HCT116 (cell line): ENCODE measurements around the gene PPP1R12B. TPM values are rescaled to one million over a fixed set of nuclear protein-coding genes. Genes with fewer than 3 reads are reported as not detected.
A peak's percentile ranks its signal among the peaks of the same experiment; 100 is the strongest.
"Not testable (repeated sequence)": the region's sequence is repeated elsewhere in the genome, so short reads cannot be mapped to it uniquely, and the experiment has no call there.

Experiments
- ATAC-seq: fragments of 200-7000 bp; cut with Tn5 transposase; 2 replicates; pipeline ENCODE4 v1.9.1; 2020; ENCODE audit warnings: mild to moderate bottlenecking, moderate library complexity
- BruUV-seq: library from RNA; stranded (reverse); fragments of 400-500 nt; replicated peaks from 2 replicates; lab custom pipeline; 2021; lab: Mats Ljungman, UMichigan
- CTCF ChIA-PET: fragments of 300-600 bp; sonication (Branson Sonifier 250); formaldehyde crosslinking; loops from one replicate; lab custom pipeline; 2021; ENCODE audit warnings: antibody characterized with exemption; lab: Charles Lee
- POLR2A ChIA-PET: fragments of 300-600, 350-600 bp; sonication (Branson Sonifier 250); formaldehyde crosslinking; loops from one replicate; lab custom pipeline; 2021; ENCODE audit warnings: antibody characterized with exemption; lab: Charles Lee
- RAD21 ChIA-PET, 2 experiments: fragments of 300-600 bp; sonication (Branson Sonifier 250); formaldehyde crosslinking; loops; one replicate each; lab custom pipeline; 2023; ENCODE audit warnings: low total read pairs in 2 of 2; ENCODE audit not compliant: uncharacterized antibody in 2 of 2, unreplicated experiment in 2 of 2, low non-redundant PET in 1 of 2; lab: Charles Lee
- DNase-seq: peaks from one replicate; pipeline ENCODE4 v3.0.0-alpha.2; 2010; ENCODE audit warnings: low read depth, low spot score
- H2AFZ ChIP-seq: fragments of 200-600 bp; shearing (Covaris generic), sonication (generic); 2 replicates; pipeline ENCODE4 v1.6.1; 2017; ENCODE audit warnings: low read depth, mixed run types, mixed read lengths, antibody characterized with exemption, low read length; ENCODE audit not compliant: poor library complexity, severe bottlenecking
- H3K27ac ChIP-seq: 2 replicates; pipeline ENCODE4 v1.5.1; 2012; ENCODE audit warnings: low read depth, low read length
- H3K27me3 ChIP-seq: fragments of 200-600 bp; sonication (generic); 2 replicates; pipeline ENCODE4 v1.6.1; 2016; ENCODE audit warnings: mixed run types, low read length, mixed read lengths; ENCODE audit not compliant: insufficient read depth
- H3K36me3 ChIP-seq, 2 experiments: fragments of 200-500 bp in 1 of 2; fragments of 200-600 bp in 1 of 2; sonication (Bioruptor generic) in 1 of 2; sonication (generic) in 1 of 2; 2 replicates each; pipeline versions ENCODE4 v1.5.1 to v1.6.1; 2014 to 2016; ENCODE audit warnings: low read length in 2 of 2, inconsistent platforms in 1 of 2, mixed read lengths in 1 of 2, mixed run types in 1 of 2; ENCODE audit not compliant: insufficient read depth in 2 of 2, control insufficient read depth in 1 of 2
- H3K4me1 ChIP-seq, 2 experiments: fragments of 200-600 bp in 1 of 2; sonication (generic) in 1 of 2; 2 replicates each; pipeline versions ENCODE4 v1.5.1 to v1.6.1; 2012 to 2017; ENCODE audit warnings: low read length in 2 of 2, inconsistent platforms in 1 of 2, mild to moderate bottlenecking in 1 of 2, mixed read lengths in 1 of 2, mixed run types in 1 of 2, moderate library complexity in 1 of 2; ENCODE audit not compliant: insufficient read depth in 2 of 2, control insufficient read depth in 1 of 2
- H3K4me2 ChIP-seq: fragments of 200-600 bp; sonication (generic); 2 replicates; pipeline ENCODE4 v1.6.1; 2017; ENCODE audit warnings: mixed run types, low read length, mixed read lengths
- H3K4me3 ChIP-seq, 2 experiments: fragments of 200-600 bp in 1 of 2; sonication (generic) in 1 of 2; replicated peaks in 1 of 2; 2 replicates each; pipeline ENCODE4 v1.5.1; 2011 to 2016; ENCODE audit warnings: low read length in 2 of 2, control low read depth in 1 of 2, low read depth in 1 of 2, mild to moderate bottlenecking in 1 of 2, mixed read lengths in 1 of 2, mixed run types in 1 of 2
- H3K79me2 ChIP-seq: fragments of 200-600 bp; sonication (generic); 2 replicates; pipeline ENCODE4 v1.6.1; 2017; ENCODE audit warnings: mild to moderate bottlenecking, mixed run types, low read length, moderate library complexity, mixed read lengths; ENCODE audit not compliant: insufficient read depth
- H3K9ac ChIP-seq: fragments of 200-600 bp; sonication (generic); 2 replicates; pipeline ENCODE4 v1.6.1; 2016; ENCODE audit warnings: low read length, mixed read lengths
- H3K9me2 ChIP-seq: fragments of 200-600 bp; sonication (generic), shearing (Covaris generic); 2 replicates; pipeline ENCODE4 v1.6.1; 2017; ENCODE audit warnings: mixed run types, mild to moderate bottlenecking, moderate library complexity; ENCODE audit not compliant: insufficient read depth
- H3K9me3 ChIP-seq, 2 experiments: fragments of 200-500 bp in 1 of 2; fragments of 200-600 bp in 1 of 2; sonication (Bioruptor generic) in 1 of 2; sonication (generic) in 1 of 2; 2 replicates each; pipeline ENCODE4 v1.6.1; 2014 to 2017; ENCODE audit warnings: low read length in 2 of 2, mixed read lengths in 2 of 2, inconsistent platforms in 1 of 2, low read depth in 1 of 2, mild to moderate bottlenecking in 1 of 2, mixed run types in 1 of 2, moderate library complexity in 1 of 2; ENCODE audit not compliant: control insufficient read depth in 1 of 2, insufficient read depth in 1 of 2
- H4K20me1 ChIP-seq: fragments of 200-600 bp; sonication (generic), shearing (Covaris generic); 2 replicates; pipeline ENCODE4 v1.6.1; 2017; ENCODE audit warnings: mixed run types, mild to moderate bottlenecking, moderate library complexity; ENCODE audit not compliant: insufficient read depth
- RAD21 ChIP-seq: IDR thresholded peaks from 2 replicates; pipeline ENCODE4 v1.6.1; 2012; ENCODE audit warnings: low read depth, mild to moderate bottlenecking
- intact Hi-C: fragments of 100-400 bp; cut with micrococcal nuclease; formaldehyde crosslinking; loops from 2 replicates; pipeline ENCODE4 v1.10.0; 2022
- total RNA-seq: library from RNA; stranded (reverse); gene quantifications from one replicate; pipeline ENCODE4 v1.2.1, GENCODE V29; 2021; ENCODE audit not compliant: unreplicated experiment
- TF ChIP-seq, protein P1 (sequence below), 3 experiments: fragments of 200-600 bp in 1 of 3; sonication (generic) in 1 of 3; IDR thresholded peaks in 2 of 3; conservative IDR thresholded peaks in 1 of 3; 2 replicates each; pipeline ENCODE4 v1.5.1; 2012 to 2017; ENCODE audit warnings: low read depth in 2 of 3, low read length in 2 of 3, antibody characterized with exemption in 1 of 3, borderline replicate concordance in 1 of 3, control low read depth in 1 of 3, mild to moderate bottlenecking in 1 of 3, mixed read lengths in 1 of 3, mixed run types in 1 of 3, moderate library complexity in 1 of 3; ENCODE audit not compliant: insufficient read depth in 1 of 3

PPP1R12B gene
- total RNA-seq, 1 experiment from 2014 or later, result 14.3 TPM

GRCh38 chr1:202464153-202464742 lies 115.7 kb downstream of the PPP1R12B start:
- H3K4me1 ChIP-seq, result peaks cover 4 to 35% of the 10 kb centered on the region in 2 experiments; a peak in 3 of 4 replicates
- DNase-seq, H3K4me2 ChIP-seq, BruUV-seq, H3K9me2 ChIP-seq, H3K27me3 ChIP-seq, POLR2A ChIA-PET, H2AFZ ChIP-seq, H3K79me2 ChIP-seq, H3K4me3 ChIP-seq, H3K27ac ChIP-seq, H3K9ac ChIP-seq, H3K36me3 ChIP-seq, H3K9me3 ChIP-seq, H4K20me1 ChIP-seq: not testable (repeated sequence)
- ATAC-seq, result peak; percentile 67
- ChIA-PET CTCF (interaction anchor here (0.6 to 1.8 kb wide), 8 partner anchors 14 to 255 kb away, joined by 3 to 13 read pairs (median 4); no protein-coding TSS in a partner anchor), RAD21 (interaction anchor here (0.7 to 1.0 kb wide), 2 partner anchors 150 to 255 kb away, joined by 3 to 4 read pairs; no protein-coding TSS in a partner anchor)
- intact Hi-C loops, result loop anchor here (1.0 to 10.0 kb wide), 3 partner anchors 111 to 255 kb away; no protein-coding TSS in a partner anchor
- TF ChIP-seq, protein P1, sequence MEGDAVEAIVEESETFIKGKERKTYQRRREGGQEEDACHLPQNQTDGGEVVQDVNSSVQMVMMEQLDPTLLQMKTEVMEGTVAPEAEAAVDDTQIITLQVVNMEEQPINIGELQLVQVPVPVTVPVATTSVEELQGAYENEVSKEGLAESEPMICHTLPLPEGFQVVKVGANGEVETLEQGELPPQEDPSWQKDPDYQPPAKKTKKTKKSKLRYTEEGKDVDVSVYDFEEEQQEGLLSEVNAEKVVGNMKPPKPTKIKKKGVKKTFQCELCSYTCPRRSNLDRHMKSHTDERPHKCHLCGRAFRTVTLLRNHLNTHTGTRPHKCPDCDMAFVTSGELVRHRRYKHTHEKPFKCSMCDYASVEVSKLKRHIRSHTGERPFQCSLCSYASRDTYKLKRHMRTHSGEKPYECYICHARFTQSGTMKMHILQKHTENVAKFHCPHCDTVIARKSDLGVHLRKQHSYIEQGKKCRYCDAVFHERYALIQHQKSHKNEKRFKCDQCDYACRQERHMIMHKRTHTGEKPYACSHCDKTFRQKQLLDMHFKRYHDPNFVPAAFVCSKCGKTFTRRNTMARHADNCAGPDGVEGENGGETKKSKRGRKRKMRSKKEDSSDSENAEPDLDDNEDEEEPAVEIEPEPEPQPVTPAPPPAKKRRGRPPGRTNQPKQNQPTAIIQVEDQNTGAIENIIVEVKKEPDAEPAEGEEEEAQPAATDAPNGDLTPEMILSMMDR (IDR thresholded peaks at IDR 0.05 in 2 of 3, conservative IDR thresholded peaks at IDR 0.05 in 1 of 3; ENCODE audit: borderline replicate concordance in 1 of 3, insufficient read depth in 1 of 3, low read depth in 2 of 3, low read length in 2 of 3), result peak; percentile 17 to 67 (median 64); a peak in 4 of 6 replicates
- TF ChIP-seq RAD21, result peak; percentile 82

DNA sequence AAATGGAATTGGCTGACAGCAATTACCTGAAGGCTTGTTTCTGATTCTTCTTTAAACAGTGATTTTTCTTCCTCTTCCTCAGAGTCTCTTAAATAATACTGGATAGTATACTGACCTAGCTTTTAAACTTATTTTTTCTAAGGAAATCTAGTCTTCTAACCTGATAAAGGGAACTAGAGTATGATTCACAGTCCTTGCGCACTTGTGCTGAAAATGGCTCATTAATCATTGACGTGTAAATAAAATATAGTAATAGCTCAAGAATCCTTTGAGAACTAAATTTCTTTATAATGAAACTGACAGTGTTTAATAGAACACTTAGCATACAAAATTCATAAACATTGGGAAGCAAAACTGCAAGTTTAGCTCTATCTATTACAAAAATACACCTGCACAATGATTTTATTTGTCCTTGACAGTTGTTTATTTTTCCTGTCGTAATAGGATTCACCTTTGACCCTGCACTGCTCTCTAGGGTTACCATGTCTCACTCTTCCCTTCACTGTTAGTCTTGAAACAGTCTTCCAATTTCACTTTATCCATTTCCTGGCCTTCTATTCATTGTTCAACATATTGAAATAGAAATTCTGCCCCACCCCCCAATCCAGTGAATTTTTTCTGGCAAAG lies 117.3 kb downstream of the PPP1R12B start:
- H3K36me3 ChIP-seq, H3K9ac ChIP-seq, H3K4me3 ChIP-seq, H3K9me2 ChIP-seq, H3K27ac ChIP-seq, H3K9me3 ChIP-seq, DNase-seq, H2AFZ ChIP-seq, BruUV-seq, H3K27me3 ChIP-seq, ATAC-seq, RAD21 ChIA-PET, H3K79me2 ChIP-seq, H4K20me1 ChIP-seq, H3K4me2 ChIP-seq, POLR2A ChIA-PET: not testable (repeated sequence)
- intact Hi-C loops, result loop anchor here (10.0 kb wide), 1 partner anchor 109 kb away; no protein-coding TSS in a partner anchor
- CTCF ChIA-PET, result interaction anchor here (1.2 to 1.8 kb wide), 2 partner anchors 254 kb away, joined by 3 to 13 read pairs; no protein-coding TSS in a partner anchor
- peaks cover 4 to 23% of the 10 kb centered on the region in 2 experiments; a peak in 3 of 4 replicates for H3K4me1 ChIP-seq

DNA sequence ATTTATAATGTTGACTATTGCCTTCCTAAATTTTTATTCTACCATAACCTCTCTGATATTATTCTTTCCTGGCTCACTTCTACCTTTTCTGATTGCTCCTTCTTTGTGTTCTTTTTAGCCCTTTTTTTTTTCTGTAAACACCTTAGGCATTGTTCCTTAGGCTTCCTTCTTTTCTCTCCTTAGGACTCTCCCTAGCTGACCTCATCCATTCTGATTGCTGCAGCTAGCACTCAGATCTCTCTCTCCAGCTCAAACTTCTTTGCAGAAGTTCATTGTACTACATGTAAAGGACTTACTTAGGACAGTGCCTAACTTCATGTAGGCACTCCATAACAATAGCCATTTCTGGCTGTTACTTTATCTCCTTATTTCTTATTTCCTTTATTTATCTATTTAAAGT lies 117.8 kb downstream of the PPP1R12B start:
- POLR2A ChIA-PET, H3K27ac ChIP-seq, H3K27me3 ChIP-seq, H3K4me3 ChIP-seq, H3K9ac ChIP-seq, H3K79me2 ChIP-seq, H3K9me2 ChIP-seq, H3K36me3 ChIP-seq, DNase-seq, H3K4me2 ChIP-seq, RAD21 ChIA-PET, BruUV-seq, H3K9me3 ChIP-seq, ATAC-seq, H4K20me1 ChIP-seq, H2AFZ ChIP-seq: not testable (repeated sequence)
- intact Hi-C loops, result loop anchor here (10.0 kb wide), 1 partner anchor 108 kb away; no protein-coding TSS in a partner anchor
- H3K4me1 ChIP-seq, result peaks cover 4 to 23% of the 10 kb centered on the region in 2 experiments; a peak in 3 of 4 replicates
- CTCF ChIA-PET, result interaction anchor here (1.2 kb wide), 1 partner anchor 253 kb away, joined by 3 read pairs; no protein-coding TSS in a partner anchor
